Suprapubic skin (tissue), 3 donors: ENCODE measurements around the gene ING3.

ENCODE experiments used
- POLR2A ChIP-seq, 2 donors: fragments of 450-650 bp; IDR thresholded peaks; one replicate each; pipeline ENCODE4 v1.6.1; 2017; ENCODE audit warnings: antibody characterized with exemption in 2 of 2, mild to moderate bottlenecking in 2 of 2, moderate library complexity in 2 of 2
- TF ChIP-seq, protein P1 (sequence below), 2 donors: fragments of 200-600 bp in 1 of 2; fragments of 450-650 bp in 1 of 2; sonication (generic) in 1 of 2; IDR thresholded peaks; one replicate each; pipeline ENCODE4 v1.5.1; 2016 to 2019; ENCODE audit warnings: antibody characterized with exemption in 2 of 2, mild to moderate bottlenecking in 1 of 2, moderate library complexity in 1 of 2

DNA sequence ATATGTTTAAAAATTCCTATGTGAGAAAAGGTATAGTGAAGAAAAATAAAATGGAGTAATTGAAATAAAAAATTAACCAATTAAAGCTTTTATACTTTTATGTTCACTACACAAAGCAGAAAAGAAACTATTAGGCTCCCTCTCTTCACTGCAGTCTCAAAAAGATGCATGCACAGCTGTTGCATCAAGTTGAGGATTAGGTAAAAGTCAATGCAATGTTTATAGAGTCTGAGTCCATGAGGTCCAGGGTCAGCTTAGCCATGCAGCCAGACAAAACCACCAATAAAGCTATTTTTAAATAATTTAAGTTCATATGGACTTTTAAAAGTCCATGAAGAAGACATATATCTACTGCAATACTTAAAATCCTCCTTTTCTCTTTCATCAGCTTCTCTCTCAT lies 31.1 kb upstream of the ING3 start:
- TF ChIP-seq POLR2A (IDR thresholded peaks at IDR 0.05) = no peak
- TF ChIP-seq, protein P1, sequence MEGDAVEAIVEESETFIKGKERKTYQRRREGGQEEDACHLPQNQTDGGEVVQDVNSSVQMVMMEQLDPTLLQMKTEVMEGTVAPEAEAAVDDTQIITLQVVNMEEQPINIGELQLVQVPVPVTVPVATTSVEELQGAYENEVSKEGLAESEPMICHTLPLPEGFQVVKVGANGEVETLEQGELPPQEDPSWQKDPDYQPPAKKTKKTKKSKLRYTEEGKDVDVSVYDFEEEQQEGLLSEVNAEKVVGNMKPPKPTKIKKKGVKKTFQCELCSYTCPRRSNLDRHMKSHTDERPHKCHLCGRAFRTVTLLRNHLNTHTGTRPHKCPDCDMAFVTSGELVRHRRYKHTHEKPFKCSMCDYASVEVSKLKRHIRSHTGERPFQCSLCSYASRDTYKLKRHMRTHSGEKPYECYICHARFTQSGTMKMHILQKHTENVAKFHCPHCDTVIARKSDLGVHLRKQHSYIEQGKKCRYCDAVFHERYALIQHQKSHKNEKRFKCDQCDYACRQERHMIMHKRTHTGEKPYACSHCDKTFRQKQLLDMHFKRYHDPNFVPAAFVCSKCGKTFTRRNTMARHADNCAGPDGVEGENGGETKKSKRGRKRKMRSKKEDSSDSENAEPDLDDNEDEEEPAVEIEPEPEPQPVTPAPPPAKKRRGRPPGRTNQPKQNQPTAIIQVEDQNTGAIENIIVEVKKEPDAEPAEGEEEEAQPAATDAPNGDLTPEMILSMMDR (IDR thresholded peaks at IDR 0.05) = no peak
